HFFc6 (cell line): ENCODE results near the gene CDK5R1. TPM values are rescaled to one million over a fixed set of nuclear protein-coding genes. Genes with fewer than 3 reads are reported as not detected.

ENCODE experiments used
- DNase-seq: peaks from one replicate; pipeline ENCODE4 v3.0.0-alpha.2; 2018
- H3K27ac Mint-ChIP-seq: 2 replicates; pipeline ENCODE4 v1.8.0; 2020; ENCODE audit warnings: mild to moderate bottlenecking, mixed read lengths
- H3K27me3 Mint-ChIP-seq: 2 replicates; pipeline ENCODE4 v1.8.0; 2021; ENCODE audit warnings: mild to moderate bottlenecking, moderate library complexity, mixed read lengths; ENCODE audit not compliant: insufficient read depth
- H3K36me3 Mint-ChIP-seq: 2 replicates; pipeline ENCODE4 v1.8.0; 2021; ENCODE audit warnings: low read depth, mixed read lengths
- H3K4me1 Mint-ChIP-seq: 2 replicates; pipeline ENCODE4 v1.8.0; 2020; ENCODE audit warnings: low read depth, mixed read lengths
- H3K4me3 Mint-ChIP-seq: 2 replicates; pipeline ENCODE4 v1.8.0; 2020; ENCODE audit warnings: mild to moderate bottlenecking, moderate library complexity, mixed read lengths
- H3K9me3 Mint-ChIP-seq: 2 replicates; pipeline ENCODE4 v1.8.0; 2020; ENCODE audit warnings: mild to moderate bottlenecking, mixed read lengths
- CTCF ChIP-seq: fragments of 200-600 bp; sonication (generic); IDR thresholded peaks from 2 replicates; pipeline ENCODE4 v1.5.0; 2021; ENCODE audit warnings: antibody characterized with exemption, mild to moderate bottlenecking
- total RNA-seq, 6 experiments: library from RNA; stranded (reverse); fragmentation: NEBNext Ultra II Directional; extraction: Animal tissue kit (Norgen Biotek cat#: 25700); gene quantifications; 2 replicates in 1 of 6; 3 replicates in 5 of 6; pipeline ENCODE4 v1.2.3, GENCODE V29; 2021

The CDK5R1 gene
- total RNA-seq, 6 experiments from 2014 or later, result 1.00 to 1.9 (median 1.3) TPM

DNA sequence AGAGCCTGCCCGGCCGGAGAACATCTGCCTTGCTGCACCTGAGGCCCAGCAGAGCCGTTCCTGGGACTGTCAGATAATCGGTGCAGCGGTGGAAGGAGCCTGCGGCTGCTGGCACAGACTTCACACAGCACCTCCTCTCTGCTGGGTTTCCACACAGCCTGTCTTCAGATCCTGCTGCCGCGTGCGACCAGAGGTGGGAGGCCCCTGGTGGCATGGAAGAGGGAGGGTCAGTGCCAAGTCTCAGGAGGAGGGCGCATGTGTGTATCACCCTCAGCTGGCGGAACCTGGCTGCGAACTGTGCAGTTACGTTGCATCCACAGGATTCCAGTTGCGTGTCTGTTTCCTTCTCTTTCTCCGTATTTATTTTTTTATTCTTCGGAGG, 3.3 kb downstream of the CDK5R1 start:
- Mint-ChIP-seq H3K27ac (no peak overlapping the region), H3K9me3 (no peaks in the 10 kb centered on the region), H3K36me3 (peaks cover 4% of the 10 kb centered on the region; the same call in 1 of the 2 replicates), H3K27me3 (no peaks in the 10 kb centered on the region), H3K4me1 (peaks cover 29% of the 10 kb centered on the region), H3K4me3 (no peak overlapping the region)
- no peak for DNase-seq
- TF ChIP-seq CTCF, result no peak

DNA sequence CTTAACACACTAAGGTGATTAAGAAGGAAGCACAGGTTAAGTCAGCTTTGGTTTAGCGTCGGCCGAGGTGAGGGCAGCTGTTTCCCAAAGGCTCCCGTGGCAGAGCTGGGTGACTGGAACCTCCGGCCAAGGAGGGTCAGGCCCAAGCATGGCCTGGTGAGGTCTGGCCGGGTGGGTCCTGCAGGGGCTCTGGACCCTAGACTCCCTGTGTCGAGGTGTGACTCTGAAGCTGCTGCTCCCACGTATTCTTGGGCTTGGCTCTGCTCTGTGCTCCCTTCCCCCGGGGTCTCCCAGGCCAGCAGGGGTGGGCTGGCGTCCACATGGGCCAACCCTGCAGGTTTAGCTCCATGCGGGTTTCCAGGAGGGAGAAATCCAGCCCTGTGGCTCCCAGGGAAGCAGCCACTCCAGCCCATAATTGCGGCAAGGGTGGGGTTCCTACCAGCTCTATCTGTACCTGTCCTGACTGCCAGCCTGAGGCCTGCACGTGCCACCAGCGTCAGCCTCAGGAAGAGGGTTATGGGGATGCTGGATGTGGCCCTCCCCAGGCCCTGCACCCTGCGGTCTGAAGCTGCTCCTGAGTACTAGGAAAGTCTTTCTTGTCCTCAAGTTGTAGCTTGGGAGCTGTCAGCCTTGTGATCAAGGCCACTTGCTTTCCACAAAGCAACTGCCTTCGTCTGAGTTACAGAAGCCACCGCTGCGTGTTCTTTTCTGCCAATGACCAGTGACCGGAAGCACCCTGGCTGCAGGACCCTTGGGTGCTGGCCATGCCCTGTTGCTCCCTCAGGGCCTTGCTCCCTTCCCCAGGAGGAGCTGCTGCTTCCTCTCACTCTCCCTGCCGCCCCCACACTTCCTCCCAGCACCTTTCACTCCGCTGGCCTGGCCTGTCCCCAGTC, 4.8 kb downstream of the CDK5R1 start:
- H3K27ac Mint-ChIP-seq, result no peak overlapping the region; the same call in 1 of the 2 replicates
- H3K27me3 Mint-ChIP-seq, result no peaks in the 10 kb centered on the region
- H3K36me3 Mint-ChIP-seq, result peaks cover 4% of the 10 kb centered on the region; the same call in 1 of the 2 replicates
- DNase-seq, result no peak
- no peak for TF ChIP-seq CTCF
- H3K4me1 Mint-ChIP-seq, result peaks cover 32% of the 10 kb centered on the region
- H3K4me3 Mint-ChIP-seq, result no peak overlapping the region
- no peaks in the 10 kb centered on the region for H3K9me3 Mint-ChIP-seq

DNA sequence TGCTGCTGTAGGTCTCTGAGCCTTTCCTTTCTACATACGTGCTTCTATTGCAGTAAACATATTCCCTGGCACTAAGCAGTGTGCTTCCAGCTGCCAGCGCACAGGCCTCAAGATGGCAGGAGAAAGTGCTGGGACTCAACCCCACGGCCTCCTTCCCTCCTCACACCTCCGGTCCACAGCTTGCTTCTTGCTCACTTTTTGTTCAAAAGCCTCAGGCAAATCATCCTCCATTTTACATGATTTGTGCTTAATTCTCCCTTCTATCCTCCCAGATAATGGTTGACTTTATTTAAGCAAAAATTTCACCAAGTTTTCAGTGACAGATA, 5.4 kb downstream of the CDK5R1 start:
- H3K36me3 Mint-ChIP-seq, result peaks cover 4% of the 10 kb centered on the region; the same call in 1 of the 2 replicates
- no peak overlapping the region; the same call in 1 of the 2 replicates for H3K27ac Mint-ChIP-seq
- H3K4me3 Mint-ChIP-seq, result no peak overlapping the region
- DNase-seq, result no peak
- H3K9me3 Mint-ChIP-seq, result no peaks in the 10 kb centered on the region
- H3K4me1 Mint-ChIP-seq, result peaks cover 38% of the 10 kb centered on the region
- no peaks in the 10 kb centered on the region for H3K27me3 Mint-ChIP-seq
- TF ChIP-seq CTCF, result no peak

DNA sequence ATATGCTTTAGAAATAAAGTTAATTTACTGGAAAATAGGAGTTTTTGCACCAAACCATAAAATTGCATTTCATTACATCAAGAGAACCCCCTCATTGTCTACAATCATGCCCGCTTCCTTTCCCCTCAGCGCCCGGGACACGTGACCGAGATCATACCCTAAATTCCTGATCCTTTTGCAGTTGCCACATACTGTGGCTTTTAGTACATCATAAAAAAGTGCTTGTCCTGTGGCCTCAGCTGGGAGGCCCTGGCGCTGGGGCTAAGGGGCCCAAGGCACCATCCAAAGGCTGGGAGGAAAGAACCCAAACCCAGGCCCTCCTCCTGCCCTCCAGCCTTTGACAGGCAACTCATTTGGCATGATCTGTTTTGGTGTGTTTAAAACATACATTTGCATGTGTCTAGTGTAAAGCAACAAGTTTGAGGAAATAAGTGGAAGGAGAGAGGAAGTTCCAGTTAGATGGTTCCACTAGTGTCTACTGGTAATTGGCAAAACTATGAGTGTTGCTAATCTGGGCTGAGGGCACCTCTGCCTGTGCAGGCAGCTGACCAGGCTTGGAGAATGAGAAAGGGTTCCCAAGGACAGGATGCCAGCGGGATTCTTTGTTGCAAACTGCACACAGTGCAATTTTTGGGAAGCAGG, 6.0 kb downstream of the CDK5R1 start:
- no peak for DNase-seq
- Mint-ChIP-seq H3K4me3 (no peak overlapping the region), H3K9me3 (no peaks in the 10 kb centered on the region), H3K27ac (no peak overlapping the region), H3K27me3 (no peaks in the 10 kb centered on the region), H3K4me1 (peaks cover 40% of the 10 kb centered on the region), H3K36me3 (peaks cover under 1% of the 10 kb centered on the region; the same call in 1 of the 2 replicates)
- no peak for TF ChIP-seq CTCF

DNA sequence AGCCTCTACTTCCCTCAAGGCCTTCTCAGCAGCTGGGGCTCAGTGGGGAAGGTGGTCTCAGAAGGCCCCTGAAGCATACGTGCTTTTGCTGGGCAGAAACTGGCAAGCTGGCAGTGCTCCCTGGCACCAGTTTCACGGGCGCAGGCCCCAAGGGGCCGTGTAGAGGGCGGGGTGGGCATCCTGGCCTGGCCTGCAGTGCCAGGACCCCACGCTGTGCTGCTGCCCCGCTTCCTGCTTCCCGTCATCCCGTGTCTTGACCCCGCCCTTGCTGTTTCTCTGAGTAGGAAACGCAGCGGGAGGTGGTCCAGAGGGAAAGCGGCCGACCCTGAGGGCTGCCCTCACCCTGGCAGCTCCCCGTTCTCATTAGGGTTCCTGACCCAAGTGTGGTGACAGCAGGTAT, 6.8 kb downstream of the CDK5R1 start:
- H3K27me3 Mint-ChIP-seq, result no peaks in the 10 kb centered on the region
- H3K4me1 Mint-ChIP-seq, result peaks cover 37% of the 10 kb centered on the region
- no peak for DNase-seq
- no peak overlapping the region for H3K4me3 Mint-ChIP-seq
- no peaks in the 10 kb centered on the region for H3K36me3 Mint-ChIP-seq
- H3K9me3 Mint-ChIP-seq, result no peaks in the 10 kb centered on the region
- no peak overlapping the region for H3K27ac Mint-ChIP-seq
- no peak for TF ChIP-seq CTCF
